ENCODE measurements around the gene SEMA3B.

Gene SEMA3B

DNA sequence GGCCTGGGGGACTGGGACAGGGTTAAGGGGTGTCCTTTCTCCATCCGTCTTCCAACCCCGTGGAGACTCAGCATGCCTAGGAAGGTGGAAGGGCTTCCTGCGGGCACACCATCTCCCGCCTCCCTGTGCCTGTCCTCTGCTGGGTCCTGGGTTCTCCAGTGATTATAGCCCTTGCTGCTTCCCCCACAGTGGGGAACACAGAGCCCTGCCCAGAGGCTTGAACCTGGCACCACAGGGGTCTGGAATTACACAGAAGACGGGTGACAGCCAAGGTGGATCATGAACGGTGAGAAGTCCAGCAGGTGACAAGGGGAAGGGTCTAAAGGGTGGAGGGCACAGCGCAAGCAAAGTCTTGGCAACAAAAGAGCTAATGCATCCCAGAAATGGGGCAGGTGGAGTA, 6.2 kb upstream of the SEMA3B start:
- TF ChIP-seq, protein P1, sequence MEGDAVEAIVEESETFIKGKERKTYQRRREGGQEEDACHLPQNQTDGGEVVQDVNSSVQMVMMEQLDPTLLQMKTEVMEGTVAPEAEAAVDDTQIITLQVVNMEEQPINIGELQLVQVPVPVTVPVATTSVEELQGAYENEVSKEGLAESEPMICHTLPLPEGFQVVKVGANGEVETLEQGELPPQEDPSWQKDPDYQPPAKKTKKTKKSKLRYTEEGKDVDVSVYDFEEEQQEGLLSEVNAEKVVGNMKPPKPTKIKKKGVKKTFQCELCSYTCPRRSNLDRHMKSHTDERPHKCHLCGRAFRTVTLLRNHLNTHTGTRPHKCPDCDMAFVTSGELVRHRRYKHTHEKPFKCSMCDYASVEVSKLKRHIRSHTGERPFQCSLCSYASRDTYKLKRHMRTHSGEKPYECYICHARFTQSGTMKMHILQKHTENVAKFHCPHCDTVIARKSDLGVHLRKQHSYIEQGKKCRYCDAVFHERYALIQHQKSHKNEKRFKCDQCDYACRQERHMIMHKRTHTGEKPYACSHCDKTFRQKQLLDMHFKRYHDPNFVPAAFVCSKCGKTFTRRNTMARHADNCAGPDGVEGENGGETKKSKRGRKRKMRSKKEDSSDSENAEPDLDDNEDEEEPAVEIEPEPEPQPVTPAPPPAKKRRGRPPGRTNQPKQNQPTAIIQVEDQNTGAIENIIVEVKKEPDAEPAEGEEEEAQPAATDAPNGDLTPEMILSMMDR (IDR thresholded peaks at IDR 0.05) = no peak

DNA sequence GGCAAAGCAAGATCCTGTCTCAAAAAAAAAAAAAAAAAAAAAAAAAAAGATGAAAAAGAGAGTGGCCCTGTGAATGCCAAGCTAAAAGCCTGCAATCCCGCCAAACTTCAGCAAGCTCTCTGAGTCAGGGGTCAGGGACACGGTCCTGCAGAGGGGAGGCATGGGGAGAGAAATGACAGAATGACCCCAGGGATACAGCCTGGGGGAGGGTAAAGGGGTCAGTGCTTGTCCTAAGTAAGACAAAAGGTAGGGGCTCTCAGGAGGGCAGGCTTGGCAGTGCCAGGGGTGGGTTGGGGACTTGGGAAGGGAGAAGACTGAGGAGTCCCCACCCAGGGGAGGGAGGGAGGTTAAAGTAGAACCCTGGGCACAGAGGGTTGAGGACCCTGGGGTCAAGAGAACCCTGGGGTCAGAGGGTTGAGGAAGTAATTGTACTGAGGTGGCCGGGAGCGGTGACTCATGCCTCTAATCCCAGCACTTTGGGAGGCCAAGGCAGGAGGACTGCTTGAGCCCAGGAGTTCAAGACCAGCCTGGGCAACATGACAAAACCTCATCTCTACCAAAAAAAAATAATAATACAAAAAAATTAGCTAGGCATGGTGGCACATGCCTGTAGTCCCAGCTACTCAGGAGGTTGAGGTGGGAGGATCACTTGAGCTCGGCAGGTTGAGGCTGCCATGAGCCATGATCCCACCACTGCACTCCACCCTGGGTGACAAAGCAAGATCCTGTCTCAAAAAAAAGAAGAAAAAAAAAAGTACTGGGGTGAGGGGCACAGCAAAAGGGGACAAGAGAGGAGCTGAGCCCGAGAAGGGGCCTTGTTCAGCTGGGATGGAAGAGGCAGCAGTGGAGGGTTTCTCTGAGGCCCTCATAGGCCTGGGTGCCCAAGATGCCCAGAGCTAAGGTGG, 5.2 kb upstream of the SEMA3B start:
- TF ChIP-seq, protein P1 (IDR thresholded peaks at IDR 0.05) = no peak

DNA sequence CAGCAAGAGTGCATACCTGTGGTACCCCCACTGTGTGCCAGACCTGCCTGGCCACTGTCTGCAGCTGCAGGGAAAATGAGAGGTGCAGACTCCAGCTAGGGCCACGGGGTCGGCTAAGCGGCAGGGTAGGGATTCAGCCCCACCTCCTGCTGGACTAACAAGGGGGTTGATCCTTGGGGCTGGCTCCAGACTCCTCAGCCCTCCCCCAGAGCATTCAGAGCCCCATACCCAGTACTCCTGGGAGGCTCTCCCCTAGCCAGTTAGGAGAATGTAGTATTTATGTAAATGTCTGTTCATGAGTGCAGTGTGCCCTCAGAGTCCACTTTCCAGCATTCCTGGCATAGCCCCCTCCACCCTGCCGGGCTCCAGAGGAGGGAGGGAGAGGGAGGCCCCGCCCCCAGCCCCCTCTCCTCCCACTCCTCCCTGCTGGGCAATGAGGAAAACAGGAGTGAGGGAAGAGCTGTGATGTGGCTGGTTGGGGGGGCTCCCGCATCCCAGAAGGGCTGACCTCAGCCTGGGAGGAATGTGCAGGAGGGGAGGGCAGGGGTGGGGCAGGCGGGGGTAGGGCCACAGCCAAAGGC, 4.5 kb upstream of the SEMA3B start:
- TF ChIP-seq, protein P1 (IDR thresholded peaks at IDR 0.05) = no peak

DNA sequence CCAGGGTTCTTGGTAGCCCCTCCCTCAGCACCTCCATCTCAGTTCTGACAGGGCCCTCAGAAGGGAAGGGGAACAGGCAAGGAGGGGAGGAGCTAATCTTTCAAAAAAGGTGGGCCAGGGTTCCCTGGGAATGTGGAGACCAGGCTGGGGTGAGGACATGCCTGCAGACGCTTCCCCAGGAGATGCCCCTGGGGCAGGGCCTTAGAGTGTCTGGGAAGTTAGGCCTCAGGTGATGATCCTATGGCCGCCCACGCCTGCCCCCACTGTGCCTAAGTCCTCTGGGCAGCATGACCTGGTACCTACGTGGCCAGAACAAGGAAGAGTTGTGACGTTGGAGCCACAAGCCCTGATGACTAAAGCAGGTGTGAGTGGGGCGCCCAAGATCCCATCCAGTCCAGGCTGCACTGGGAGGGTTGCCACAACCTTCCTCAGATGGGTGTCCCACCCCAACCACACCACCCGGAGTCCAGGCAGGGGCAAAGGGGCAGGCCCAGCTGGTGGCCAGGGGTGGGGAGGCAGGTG, 3.9 kb upstream of the SEMA3B start:
- TF ChIP-seq, protein P1 (IDR thresholded peaks at IDR 0.05) = no peak

DNA sequence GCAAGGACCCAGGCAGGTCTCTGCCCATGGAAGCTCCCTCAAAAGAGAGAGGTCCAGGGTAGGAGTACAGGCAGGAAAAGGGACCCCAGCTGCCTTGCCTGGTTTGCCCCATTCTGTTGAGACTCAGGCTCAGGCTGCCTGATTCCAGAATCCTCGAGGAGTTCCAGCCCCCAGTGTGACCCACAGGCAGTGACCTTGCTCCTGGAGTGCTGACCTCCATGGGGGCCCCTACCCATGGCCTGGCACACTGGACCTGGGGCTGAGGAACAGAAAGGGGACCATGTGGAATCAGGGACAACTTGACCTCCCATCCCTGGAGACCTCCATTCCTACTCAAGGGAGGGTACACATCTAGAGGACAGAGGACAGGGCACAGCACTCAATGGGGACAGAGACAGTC, 3.4 kb upstream of the SEMA3B start:
- TF ChIP-seq, protein P1 (IDR thresholded peaks at IDR 0.05) = no peak

DNA sequence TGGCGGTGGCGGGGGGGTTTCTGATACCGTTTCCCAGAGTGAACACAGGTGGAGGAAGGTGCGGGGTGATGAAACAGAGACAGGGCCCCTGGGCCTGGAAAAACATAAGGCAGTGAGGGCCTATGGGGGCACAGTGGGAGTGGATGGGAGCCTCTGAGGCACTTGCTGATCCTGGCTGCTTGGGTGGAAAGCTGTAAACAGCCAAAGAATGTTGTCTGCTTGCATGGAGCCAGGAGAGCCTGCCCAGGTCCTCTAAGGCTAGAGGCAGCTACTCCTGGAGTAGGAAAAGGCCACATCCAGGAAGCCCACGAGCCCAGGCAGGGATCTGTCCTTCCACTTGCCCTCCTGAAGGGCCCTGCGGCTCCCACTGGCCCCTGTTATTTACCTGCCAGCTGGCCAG, 2.9 kb upstream of the SEMA3B start:
- TF ChIP-seq, protein P1 (IDR thresholded peaks at IDR 0.05) = no peak

DNA sequence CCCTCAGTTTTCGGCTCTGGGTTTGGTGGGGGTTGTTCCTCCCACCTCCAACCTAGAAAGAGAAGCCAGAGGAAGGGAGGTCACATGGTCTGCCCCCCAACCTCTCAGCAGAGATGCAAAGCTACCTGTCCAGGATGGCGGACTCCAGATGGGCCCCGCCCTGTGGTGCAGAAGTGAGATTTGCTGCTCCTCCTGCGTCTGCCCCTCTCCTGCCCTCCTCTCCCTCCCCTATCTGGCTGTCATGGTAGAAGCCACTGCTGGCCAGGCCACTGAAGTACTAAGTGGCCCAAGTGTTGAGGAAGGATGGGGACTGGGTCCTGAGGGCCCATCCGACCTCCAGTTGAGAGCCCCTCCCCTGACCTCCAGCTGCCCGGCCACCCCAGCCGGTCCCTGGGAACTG, 2.1 kb upstream of the SEMA3B start:
- TF ChIP-seq, protein P1 (IDR thresholded peaks at IDR 0.05) = no peak

Data from LNCAP (cell line).